Measurements from ENCODE around the gene AARS2. TPM values are rescaled to one million over a fixed set of nuclear protein-coding genes. Genes with fewer than 3 reads are reported as not detected.

The AARS2 gene
- total and polyA plus RNA-seq, 2 donors (not counting 1 experiment from before 2014, with no cell fraction given) = 3.4 to 24.3 TPM

DNA sequence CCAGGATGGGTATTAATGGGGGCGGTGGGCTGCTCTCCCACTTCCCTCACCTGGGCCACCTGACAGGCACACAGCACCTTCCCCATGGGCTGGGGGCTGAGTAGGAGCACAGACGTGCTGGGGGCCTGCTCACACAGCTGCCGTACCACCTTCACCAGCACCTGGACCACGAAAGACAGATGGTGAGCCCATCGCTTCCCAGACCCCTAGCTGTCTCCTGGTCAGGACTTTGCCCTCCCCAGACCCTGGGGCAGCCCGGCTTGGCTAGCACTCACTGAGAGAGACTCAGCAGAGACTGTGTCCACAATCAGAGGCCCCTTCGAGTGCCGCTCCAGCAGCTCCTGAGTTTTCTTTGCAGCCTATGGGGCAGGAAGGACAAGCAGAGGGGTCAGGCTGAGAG is 12.0 kb downstream of the AARS2 start:
- Histone ChIP-seq H3K4me1 (ENCODE audit: control insufficient read depth, extremely low read depth, insufficient read depth, low read length) (no peaks in the 10 kb centered on the region), H3K27me3 (ENCODE audit: control insufficient read depth, insufficient read depth, low read length) (peaks cover 20% of the 10 kb centered on the region), H3K9ac (ENCODE audit: insufficient read depth, low read length) (no peak overlapping the region), H3K4me3 (replicated peaks in 1 of 4; ENCODE audit: control extremely low read depth in 1 of 4, insufficient read depth in 1 of 4, low read depth in 3 of 4, low read length in 4 of 4) (no peak overlapping the region), H4K20me1 (ENCODE audit: control insufficient read depth, extremely low read depth, insufficient read depth, low read length) (no peaks in the 10 kb centered on the region), H3K36me3 (ENCODE audit: control insufficient read depth, insufficient read depth, low read length) (peaks cover 29% of the 10 kb centered on the region), H2AFZ (ENCODE audit: low read length) (no peak overlapping the region), H3K9me3 (ENCODE audit: control insufficient read depth, insufficient read depth, low read depth, low read length) (no peaks in the 10 kb centered on the region), H3K27ac (ENCODE audit: insufficient read depth, low read length) (no peak overlapping the region), H3K79me2 (ENCODE audit: control insufficient read depth, insufficient read depth, low read length) (no peaks in the 10 kb centered on the region), H3K4me2 (ENCODE audit: extremely low read depth, insufficient read depth, low read length) (no peak overlapping the region)
- TF ChIP-seq, protein P1, sequence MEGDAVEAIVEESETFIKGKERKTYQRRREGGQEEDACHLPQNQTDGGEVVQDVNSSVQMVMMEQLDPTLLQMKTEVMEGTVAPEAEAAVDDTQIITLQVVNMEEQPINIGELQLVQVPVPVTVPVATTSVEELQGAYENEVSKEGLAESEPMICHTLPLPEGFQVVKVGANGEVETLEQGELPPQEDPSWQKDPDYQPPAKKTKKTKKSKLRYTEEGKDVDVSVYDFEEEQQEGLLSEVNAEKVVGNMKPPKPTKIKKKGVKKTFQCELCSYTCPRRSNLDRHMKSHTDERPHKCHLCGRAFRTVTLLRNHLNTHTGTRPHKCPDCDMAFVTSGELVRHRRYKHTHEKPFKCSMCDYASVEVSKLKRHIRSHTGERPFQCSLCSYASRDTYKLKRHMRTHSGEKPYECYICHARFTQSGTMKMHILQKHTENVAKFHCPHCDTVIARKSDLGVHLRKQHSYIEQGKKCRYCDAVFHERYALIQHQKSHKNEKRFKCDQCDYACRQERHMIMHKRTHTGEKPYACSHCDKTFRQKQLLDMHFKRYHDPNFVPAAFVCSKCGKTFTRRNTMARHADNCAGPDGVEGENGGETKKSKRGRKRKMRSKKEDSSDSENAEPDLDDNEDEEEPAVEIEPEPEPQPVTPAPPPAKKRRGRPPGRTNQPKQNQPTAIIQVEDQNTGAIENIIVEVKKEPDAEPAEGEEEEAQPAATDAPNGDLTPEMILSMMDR (conservative IDR thresholded peaks at IDR 0.05 in 1 of 2, IDR thresholded peaks at IDR 0.05 in 1 of 2; ENCODE audit: low read depth in 1 of 2, low read length in 2 of 2) = no peak
- TF ChIP-seq EZH2 (IDR thresholded peaks at IDR 0.05; ENCODE audit: low read length, missing control alignments) = no peak
- no peak for DNase-seq (ENCODE audit: low read depth in 2 of 2)

GRCh38 chr6:44300292-44300823 is 12.8 kb downstream of the AARS2 start:
- Histone ChIP-seq H3K4me3 (replicated peaks in 1 of 4; ENCODE audit: control extremely low read depth in 1 of 4, insufficient read depth in 1 of 4, low read depth in 3 of 4, low read length in 4 of 4) (no peak overlapping the region), H3K9ac (ENCODE audit: insufficient read depth, low read length) (no peak overlapping the region), H3K4me1 (ENCODE audit: control insufficient read depth, extremely low read depth, insufficient read depth, low read length) (no peaks in the 10 kb centered on the region), H3K36me3 (ENCODE audit: control insufficient read depth, insufficient read depth, low read length) (peaks cover 25% of the 10 kb centered on the region), H3K27me3 (ENCODE audit: control insufficient read depth, insufficient read depth, low read length) (peaks cover 27% of the 10 kb centered on the region), H3K4me2 (ENCODE audit: extremely low read depth, insufficient read depth, low read length) (no peak overlapping the region), H3K79me2 (ENCODE audit: control insufficient read depth, insufficient read depth, low read length) (no peaks in the 10 kb centered on the region), H3K27ac (ENCODE audit: insufficient read depth, low read length) (no peak overlapping the region), H2AFZ (ENCODE audit: low read length) (no peak overlapping the region), H3K9me3 (ENCODE audit: control insufficient read depth, insufficient read depth, low read depth, low read length) (no peaks in the 10 kb centered on the region), H4K20me1 (ENCODE audit: control insufficient read depth, extremely low read depth, insufficient read depth, low read length) (no peaks in the 10 kb centered on the region)
- no peak for DNase-seq (ENCODE audit: low read depth in 2 of 2)
- TF ChIP-seq EZH2 (IDR thresholded peaks at IDR 0.05; ENCODE audit: low read length, missing control alignments) = no peak
- TF ChIP-seq, protein P1 (conservative IDR thresholded peaks at IDR 0.05 in 1 of 2, IDR thresholded peaks at IDR 0.05 in 1 of 2; ENCODE audit: low read depth in 1 of 2, low read length in 2 of 2) = no peak

DNA sequence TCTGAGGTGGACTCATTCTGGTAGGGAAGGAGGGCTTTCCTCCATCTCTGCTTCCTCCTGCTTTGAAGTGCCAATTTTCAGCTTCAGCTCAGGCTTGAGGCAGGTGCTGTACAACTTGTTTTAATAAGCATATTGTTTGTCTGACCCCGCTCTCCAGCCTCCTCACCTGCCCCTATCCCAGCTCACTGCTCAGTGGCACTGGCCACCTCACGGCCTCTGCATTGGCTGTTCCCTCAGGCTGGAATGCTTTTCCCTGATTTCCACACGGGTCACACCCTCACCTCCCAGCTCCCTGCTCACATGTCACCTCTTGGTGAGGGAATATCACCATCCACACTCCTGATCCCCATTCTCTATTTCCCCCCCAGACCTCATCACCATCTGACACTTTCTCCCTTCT is 14.3 kb downstream of the AARS2 start:
- peaks cover 30% of the 10 kb centered on the region for H3K27me3 ChIP-seq (ENCODE audit: control insufficient read depth, insufficient read depth, low read length)
- H3K36me3 ChIP-seq (ENCODE audit: control insufficient read depth, insufficient read depth, low read length) = peaks cover 15% of the 10 kb centered on the region
- H3K4me3 ChIP-seq (replicated peaks in 1 of 4; ENCODE audit: control extremely low read depth in 1 of 4, insufficient read depth in 1 of 4, low read depth in 3 of 4, low read length in 4 of 4) = no peak overlapping the region
- no peaks in the 10 kb centered on the region for H3K9me3 ChIP-seq (ENCODE audit: control insufficient read depth, insufficient read depth, low read depth, low read length)
- no peak overlapping the region for H2AFZ ChIP-seq (ENCODE audit: low read length)
- DNase-seq (ENCODE audit: low read depth in 2 of 2) = no peak
- H3K4me1 ChIP-seq (ENCODE audit: control insufficient read depth, extremely low read depth, insufficient read depth, low read length) = no peaks in the 10 kb centered on the region
- H3K27ac ChIP-seq (ENCODE audit: insufficient read depth, low read length) = no peak overlapping the region
- no peak for TF ChIP-seq EZH2 (IDR thresholded peaks at IDR 0.05; ENCODE audit: low read length, missing control alignments)
- TF ChIP-seq, protein P1 (conservative IDR thresholded peaks at IDR 0.05 in 1 of 2, IDR thresholded peaks at IDR 0.05 in 1 of 2; ENCODE audit: low read depth in 1 of 2, low read length in 2 of 2) = no peak
- no peak overlapping the region for H3K4me2 ChIP-seq (ENCODE audit: extremely low read depth, insufficient read depth, low read length)
- H4K20me1 ChIP-seq (ENCODE audit: control insufficient read depth, extremely low read depth, insufficient read depth, low read length) = no peaks in the 10 kb centered on the region
- H3K79me2 ChIP-seq (ENCODE audit: control insufficient read depth, insufficient read depth, low read length) = no peaks in the 10 kb centered on the region
- no peak overlapping the region for H3K9ac ChIP-seq (ENCODE audit: insufficient read depth, low read length)

Measured in fibroblast of lung (primary cell).